C4-2B (cell line): ENCODE measurements around the gene CACNB2.

ENCODE experiments used
- H3K27ac ChIP-seq: fragments of 450-650 bp; 2 replicates; pipeline ENCODE4 v1.5.1; 2017
- ZFX ChIP-seq: fragments of 450-650 bp; IDR thresholded peaks from 2 replicates; pipeline ENCODE4 v1.6.1; 2017
- TF ChIP-seq, protein P1 (sequence below): fragments of 450-650 bp; conservative IDR thresholded peaks from 2 replicates; pipeline ENCODE4 v1.5.1; 2017; ENCODE audit warnings: mild to moderate bottlenecking

The CACNB2 gene

DNA sequence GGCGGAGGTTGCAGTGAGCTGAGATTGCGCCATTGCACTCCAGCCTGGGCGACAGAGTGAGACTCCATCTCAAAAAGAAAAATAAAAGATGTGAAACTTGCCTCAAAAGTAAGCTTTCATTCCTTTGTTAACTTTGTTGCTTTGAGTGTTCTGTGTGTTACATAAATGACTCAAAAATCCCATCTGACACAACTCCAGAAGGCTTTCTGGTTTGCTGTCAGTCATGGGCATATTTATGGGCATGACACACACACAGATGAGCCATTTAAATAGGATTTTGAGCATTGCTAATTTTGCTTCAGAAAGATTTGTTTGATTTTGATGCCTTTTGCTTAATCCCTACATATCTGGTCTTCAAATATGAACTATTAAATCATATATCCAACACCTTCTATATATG is 82.6 kb downstream of the CACNB2 start:
- TF ChIP-seq ZFX = no peak
- TF ChIP-seq, protein P1, sequence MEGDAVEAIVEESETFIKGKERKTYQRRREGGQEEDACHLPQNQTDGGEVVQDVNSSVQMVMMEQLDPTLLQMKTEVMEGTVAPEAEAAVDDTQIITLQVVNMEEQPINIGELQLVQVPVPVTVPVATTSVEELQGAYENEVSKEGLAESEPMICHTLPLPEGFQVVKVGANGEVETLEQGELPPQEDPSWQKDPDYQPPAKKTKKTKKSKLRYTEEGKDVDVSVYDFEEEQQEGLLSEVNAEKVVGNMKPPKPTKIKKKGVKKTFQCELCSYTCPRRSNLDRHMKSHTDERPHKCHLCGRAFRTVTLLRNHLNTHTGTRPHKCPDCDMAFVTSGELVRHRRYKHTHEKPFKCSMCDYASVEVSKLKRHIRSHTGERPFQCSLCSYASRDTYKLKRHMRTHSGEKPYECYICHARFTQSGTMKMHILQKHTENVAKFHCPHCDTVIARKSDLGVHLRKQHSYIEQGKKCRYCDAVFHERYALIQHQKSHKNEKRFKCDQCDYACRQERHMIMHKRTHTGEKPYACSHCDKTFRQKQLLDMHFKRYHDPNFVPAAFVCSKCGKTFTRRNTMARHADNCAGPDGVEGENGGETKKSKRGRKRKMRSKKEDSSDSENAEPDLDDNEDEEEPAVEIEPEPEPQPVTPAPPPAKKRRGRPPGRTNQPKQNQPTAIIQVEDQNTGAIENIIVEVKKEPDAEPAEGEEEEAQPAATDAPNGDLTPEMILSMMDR = no peak
- H3K27ac ChIP-seq = no peak overlapping the region

DNA sequence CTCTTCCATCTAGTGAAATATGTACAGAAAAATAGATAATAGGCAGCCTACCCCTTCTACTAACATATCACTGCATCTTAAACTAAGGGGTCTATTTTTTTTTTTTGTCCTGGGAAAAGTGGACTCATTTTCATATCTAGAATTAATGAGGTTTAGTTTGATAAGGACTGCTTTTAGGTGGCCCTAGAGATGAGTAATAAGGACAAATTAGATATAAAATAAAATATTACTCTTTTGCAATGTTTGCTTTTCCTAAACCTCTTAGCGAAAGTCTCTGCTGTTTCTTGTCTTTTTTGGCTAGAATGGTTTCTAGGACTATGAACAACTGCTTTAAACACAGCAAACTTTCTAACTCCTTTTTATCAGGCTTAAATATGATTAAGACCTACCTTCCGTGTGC is 83.7 kb downstream of the CACNB2 start:
- H3K27ac ChIP-seq = no peak overlapping the region
- TF ChIP-seq ZFX = no peak
- TF ChIP-seq, protein P1 = no peak

DNA sequence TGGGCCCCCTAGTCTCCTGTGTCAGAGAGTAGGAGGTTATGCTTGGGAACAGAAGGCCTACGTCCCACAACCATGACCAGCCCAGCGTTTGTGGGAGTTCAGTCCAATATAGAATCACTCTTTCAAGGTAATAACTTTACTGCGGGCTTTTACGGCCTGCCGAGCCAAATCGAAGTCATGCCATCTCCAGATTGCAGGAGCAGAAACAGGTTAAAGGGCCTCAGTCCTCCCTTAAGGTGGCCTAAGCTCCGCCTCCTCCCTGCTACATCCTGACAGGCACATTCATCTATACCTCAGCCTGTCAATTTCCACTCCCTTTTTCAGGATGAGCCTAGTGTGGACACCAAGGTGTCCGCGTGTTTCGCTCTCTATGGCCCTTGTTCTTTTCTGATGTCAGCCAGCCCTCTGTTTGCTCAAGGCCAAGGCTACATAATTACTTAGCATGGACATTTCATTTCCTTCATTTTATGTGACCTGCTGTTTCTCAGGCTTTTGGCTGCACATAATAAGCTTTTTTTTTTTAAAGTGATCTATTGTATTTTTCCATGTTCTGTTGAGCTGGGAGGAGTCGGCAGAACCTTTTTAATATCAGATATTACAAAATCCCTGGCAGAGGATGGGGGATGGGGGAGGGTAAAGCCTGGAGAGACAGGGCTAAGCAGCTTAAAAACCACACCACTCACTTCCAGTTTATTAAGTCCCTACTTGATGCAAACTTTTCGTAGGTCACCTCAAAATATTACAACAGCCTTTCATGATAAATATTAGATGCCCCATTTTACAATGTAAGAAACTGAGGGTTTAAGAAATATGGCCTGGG is 84.6 kb downstream of the CACNB2 start:
- H3K27ac ChIP-seq = no peak overlapping the region
- no peak for TF ChIP-seq ZFX
- TF ChIP-seq, protein P1 = no peak

DNA sequence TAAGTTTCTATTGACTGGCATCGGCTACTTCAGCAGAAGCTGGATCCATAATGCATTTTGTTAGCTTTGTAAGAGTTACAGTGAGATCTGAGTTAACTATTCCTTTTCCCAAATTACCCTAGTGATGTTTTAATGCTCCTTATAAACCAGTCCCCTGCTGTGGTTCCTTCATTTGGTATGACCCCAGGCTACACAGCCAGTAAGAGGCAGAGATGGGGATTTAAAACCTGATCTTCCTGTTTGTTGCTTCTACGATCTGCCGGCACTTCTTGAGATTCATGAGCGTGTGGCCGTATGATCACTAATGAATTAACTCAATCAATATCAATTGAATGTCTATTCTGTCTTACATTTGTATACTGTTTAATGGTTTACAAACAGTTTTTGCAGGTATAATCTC is 86.1 kb downstream of the CACNB2 start:
- H3K27ac ChIP-seq = no peak overlapping the region
- TF ChIP-seq, protein P1 = no peak
- TF ChIP-seq ZFX = no peak

DNA sequence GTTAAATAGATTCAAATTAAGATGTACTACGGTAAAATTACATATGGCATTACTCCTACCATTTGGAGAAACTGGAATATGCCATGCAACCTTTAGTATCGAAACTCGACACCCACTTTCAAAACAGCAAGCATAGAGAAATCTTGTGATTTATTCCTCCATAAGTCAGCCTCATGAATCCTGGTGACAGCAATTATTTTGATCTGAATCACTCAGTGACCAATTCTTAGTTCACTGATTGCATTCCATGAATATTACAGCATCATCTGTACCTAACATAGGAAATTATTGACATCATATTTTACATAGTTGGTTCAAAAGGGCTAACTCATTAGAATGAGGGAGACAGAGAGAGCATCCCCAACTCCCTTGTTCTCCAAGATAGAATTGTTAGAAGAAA is 89.6 kb downstream of the CACNB2 start:
- TF ChIP-seq, protein P1 = no peak
- TF ChIP-seq ZFX = no peak
- no peak overlapping the region for H3K27ac ChIP-seq

DNA sequence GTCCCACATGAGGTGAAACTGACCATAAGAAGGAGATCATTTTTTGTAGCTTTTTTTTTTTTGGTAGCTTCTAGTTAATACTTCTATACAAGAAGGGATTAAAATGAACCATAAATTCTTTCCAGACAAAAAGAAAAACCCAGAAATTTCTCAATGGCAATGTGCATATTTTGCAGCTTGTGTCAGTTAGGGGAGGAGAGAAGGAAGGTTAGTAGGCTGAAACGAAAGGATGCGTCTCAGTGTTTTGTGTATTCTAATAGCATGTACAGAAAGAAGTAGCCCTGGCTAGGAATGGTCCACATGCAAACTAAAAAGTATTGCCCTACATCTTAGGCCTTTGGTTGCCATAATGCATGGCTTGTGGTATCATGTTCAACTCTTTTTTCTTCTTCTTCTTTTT is 90.6 kb downstream of the CACNB2 start:
- H3K27ac ChIP-seq = no peak overlapping the region
- TF ChIP-seq, protein P1 = no peak
- no peak for TF ChIP-seq ZFX

DNA sequence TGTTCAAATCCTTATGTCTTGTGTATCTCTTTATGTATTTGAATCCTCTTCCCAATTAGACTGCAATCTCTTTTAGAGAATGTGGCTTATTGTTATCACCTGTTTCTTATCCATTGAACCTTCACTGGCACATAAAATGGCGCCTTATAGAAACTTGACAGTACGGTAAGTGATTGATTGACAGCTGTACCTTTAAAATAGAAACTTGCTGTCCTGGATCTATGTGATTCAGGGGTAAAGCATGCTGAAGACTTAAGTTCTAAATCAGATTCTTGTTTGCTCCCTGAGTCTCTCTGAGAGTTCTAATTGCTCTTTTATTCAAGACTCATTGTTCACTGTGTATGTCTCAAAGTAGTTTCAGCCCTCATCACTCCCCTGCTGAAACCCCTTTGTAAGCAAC is 91.3 kb downstream of the CACNB2 start:
- TF ChIP-seq, protein P1 = no peak
- TF ChIP-seq ZFX = no peak
- H3K27ac ChIP-seq = no peak overlapping the region
